PC-3 (cell line): ENCODE data around the gene FAM53B. TPM values are rescaled to one million over a fixed set of nuclear protein-coding genes. Genes with fewer than 3 reads are reported as not detected.

ENCODE experiments used
- ATAC-seq: fragments of 200-7000 bp; cut with Tn5 transposase; 2 replicates; pipeline ENCODE4 v1.9.1; 2020; ENCODE audit warnings: mild to moderate bottlenecking, moderate library complexity
- BruUV-seq: library from RNA; stranded (reverse); fragments of 400-500 nt; replicated peaks from 2 replicates; lab custom pipeline; 2021; lab: Mats Ljungman, UMichigan
- CTCF ChIA-PET: fragments of 300-600 bp; sonication (Branson Sonifier 250); formaldehyde crosslinking; loops from one replicate; lab custom pipeline; 2022; ENCODE audit warnings: antibody characterized with exemption; lab: Charles Lee
- POLR2A ChIA-PET: fragments of 300-600 bp; sonication (Branson Sonifier 250); formaldehyde crosslinking; loops from one replicate; lab custom pipeline; 2022; ENCODE audit warnings: antibody characterized with exemption; ENCODE audit not compliant: unreplicated experiment; lab: Charles Lee
- DNase-seq: peaks from one replicate; pipeline ENCODE4 v3.0.0-alpha.2; 2015
- H2AFZ ChIP-seq: fragments of 300-600 bp; sonication (generic); 2 replicates; pipeline ENCODE4 v1.6.0; 2016; ENCODE audit warnings: antibody characterized with exemption, low read length
- H3F3A ChIP-seq: fragments of 300-600 bp; sonication (generic); one replicate; pipeline ENCODE4 v1.6.0; 2017; ENCODE audit warnings: antibody characterized with exemption, low read length, control low read depth, mild to moderate bottlenecking; ENCODE audit not compliant: unreplicated experiment
- H3K27ac ChIP-seq: fragments of 300-600 bp; sonication (generic); 2 replicates; pipeline ENCODE4 v1.5.1; 2016; ENCODE audit warnings: mild to moderate bottlenecking, low read length
- H3K27me3 ChIP-seq: fragments of 300-600 bp; sonication (generic); 2 replicates; pipeline ENCODE4 v1.6.1; 2016; ENCODE audit warnings: low read length, mixed read lengths
- H3K36me3 ChIP-seq: fragments of 300-600 bp; sonication (generic); 2 replicates; pipeline ENCODE4 v1.6.1; 2016; ENCODE audit warnings: low read depth, mixed run types, low read length, mixed read lengths
- H3K4me1 ChIP-seq: fragments of 300-600 bp; sonication (generic); 2 replicates; pipeline ENCODE4 v1.5.1; 2016; ENCODE audit warnings: low read length; ENCODE audit not compliant: insufficient read depth
- H3K4me2 ChIP-seq: fragments of 300-600 bp; sonication (generic); 2 replicates; pipeline ENCODE4 v1.6.0; 2016; ENCODE audit warnings: low read length
- H3K4me3 ChIP-seq: fragments of 300-600 bp; sonication (generic); 2 replicates; pipeline ENCODE4 v1.5.1; 2016; ENCODE audit warnings: mild to moderate bottlenecking, low read length, mixed read lengths
- H3K79me2 ChIP-seq: fragments of 300-600 bp; sonication (generic); 2 replicates; pipeline ENCODE4 v1.6.1; 2017; ENCODE audit warnings: low read length, mixed read lengths
- H3K9ac ChIP-seq: fragments of 300-600 bp; sonication (generic); 2 replicates; pipeline ENCODE4 v1.6.0; 2016; ENCODE audit warnings: mild to moderate bottlenecking, low read length
- H3K9me2 ChIP-seq: fragments of 300-600 bp; sonication (generic); replicated peaks from 2 replicates; pipeline ENCODE4 v1.6.1; 2016; ENCODE audit warnings: mixed run types, low read length, mixed read lengths
- H3K9me3 ChIP-seq: fragments of 300-600 bp; sonication (generic); 2 replicates; pipeline ENCODE4 v1.6.1; 2016; ENCODE audit warnings: low read length, mixed read lengths
- H4K20me1 ChIP-seq: fragments of 300-600 bp; sonication (generic); 2 replicates; pipeline ENCODE4 v1.6.1; 2016; ENCODE audit warnings: low read length, mixed read lengths
- EZH2 ChIP-seq: fragments of 300-600 bp; sonication (generic); IDR thresholded peaks from one replicate; pipeline ENCODE4 v1.6.1; 2017; ENCODE audit warnings: antibody characterized with exemption, mild to moderate bottlenecking, low read length; ENCODE audit not compliant: unreplicated experiment
- EZH2phosphoT487 ChIP-seq: fragments of 300-600 bp; sonication (generic); IDR thresholded peaks from 2 replicates; pipeline ENCODE4 v1.6.1; 2018; ENCODE audit warnings: mild to moderate bottlenecking, antibody characterized with exemption, low read length, borderline replicate concordance
- intact Hi-C: fragments of 100-400 bp; cut with micrococcal nuclease; formaldehyde crosslinking; loops from 2 replicates; pipeline ENCODE4 v1.9.0; 2023
- total RNA-seq: library from RNA; depleted of rRNA; stranded (reverse); fragments of >200 nt; gene quantifications from 2 replicates; pipeline ENCODE4 v1.2.3, GENCODE V29; 2014
- TF ChIP-seq, protein P1 (sequence below): fragments of 300-600 bp; sonication (generic); conservative IDR thresholded peaks from 2 replicates; pipeline ENCODE4 v1.5.1; 2017; ENCODE audit warnings: antibody characterized with exemption, low read depth, mild to moderate bottlenecking, low read length

The FAM53B gene
- total RNA-seq, 1 experiment from 2014 or later: 19.4 TPM

DNA sequence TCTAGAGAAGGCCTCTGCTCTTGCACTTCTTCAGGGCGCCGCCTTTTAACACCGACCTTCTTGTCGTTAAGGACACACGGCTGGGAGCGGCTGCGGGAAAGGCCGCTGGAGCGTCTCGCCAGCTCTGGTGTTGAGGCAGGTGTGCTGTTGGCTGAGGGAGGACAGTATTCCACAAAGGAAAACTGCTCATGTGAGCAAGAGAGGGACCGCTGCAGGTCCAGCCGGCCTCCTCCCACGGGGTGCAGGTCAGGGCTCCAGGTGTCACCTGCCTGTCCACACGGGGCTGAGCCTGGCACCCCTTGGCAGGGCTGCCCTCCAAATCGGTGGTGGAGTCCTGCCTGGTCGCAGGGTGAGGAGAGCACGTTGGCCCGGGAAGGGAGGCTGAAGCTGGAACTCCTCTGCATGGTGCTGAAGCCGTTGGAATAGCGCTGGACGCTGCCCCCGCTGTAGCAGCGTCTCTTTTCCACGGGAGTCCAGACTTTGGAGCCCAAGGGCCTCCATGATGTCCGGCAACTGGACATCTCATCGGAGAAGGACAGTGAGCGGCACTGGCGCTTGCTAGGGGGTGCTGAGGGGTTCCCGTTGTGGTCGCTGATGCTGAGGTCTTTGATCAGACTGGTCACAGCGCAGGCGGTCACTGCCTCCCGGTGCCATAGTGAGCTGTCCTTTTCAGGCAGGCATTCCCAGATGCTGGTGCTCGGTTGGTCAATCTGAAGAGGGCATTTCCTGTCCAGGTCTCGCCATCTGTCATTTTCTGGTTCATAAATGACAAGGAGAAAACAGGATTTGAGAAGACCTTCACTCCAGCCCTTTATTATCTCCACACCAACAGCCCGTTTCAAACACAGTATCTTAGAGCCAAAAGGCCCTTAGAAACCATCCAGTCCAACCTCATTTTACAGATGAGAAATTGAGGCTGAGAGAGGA lies 62.3 kb downstream of the FAM53B start:
- intact Hi-C loops: no loop called here
- CTCF ChIA-PET: no interaction called here
- Histone ChIP-seq H3K9ac (no peak overlapping the region), H3K36me3 (no peaks in the 10 kb centered on the region), H3K4me2 (no peak overlapping the region), H3K27ac (no peak overlapping the region), H2AFZ (no peak overlapping the region), H4K20me1 (no peaks in the 10 kb centered on the region), H3K79me2 (no peaks in the 10 kb centered on the region), H3K27me3 (no peaks in the 10 kb centered on the region), H3K4me3 (no peak overlapping the region), H3K4me1 (no peaks in the 10 kb centered on the region), H3F3A (no peaks in the 10 kb centered on the region), H3K9me3 (no peaks in the 10 kb centered on the region), H3K9me2 (no peaks in the 10 kb centered on the region)
- POLR2A ChIA-PET: no interaction called here
- TF ChIP-seq, protein P1, sequence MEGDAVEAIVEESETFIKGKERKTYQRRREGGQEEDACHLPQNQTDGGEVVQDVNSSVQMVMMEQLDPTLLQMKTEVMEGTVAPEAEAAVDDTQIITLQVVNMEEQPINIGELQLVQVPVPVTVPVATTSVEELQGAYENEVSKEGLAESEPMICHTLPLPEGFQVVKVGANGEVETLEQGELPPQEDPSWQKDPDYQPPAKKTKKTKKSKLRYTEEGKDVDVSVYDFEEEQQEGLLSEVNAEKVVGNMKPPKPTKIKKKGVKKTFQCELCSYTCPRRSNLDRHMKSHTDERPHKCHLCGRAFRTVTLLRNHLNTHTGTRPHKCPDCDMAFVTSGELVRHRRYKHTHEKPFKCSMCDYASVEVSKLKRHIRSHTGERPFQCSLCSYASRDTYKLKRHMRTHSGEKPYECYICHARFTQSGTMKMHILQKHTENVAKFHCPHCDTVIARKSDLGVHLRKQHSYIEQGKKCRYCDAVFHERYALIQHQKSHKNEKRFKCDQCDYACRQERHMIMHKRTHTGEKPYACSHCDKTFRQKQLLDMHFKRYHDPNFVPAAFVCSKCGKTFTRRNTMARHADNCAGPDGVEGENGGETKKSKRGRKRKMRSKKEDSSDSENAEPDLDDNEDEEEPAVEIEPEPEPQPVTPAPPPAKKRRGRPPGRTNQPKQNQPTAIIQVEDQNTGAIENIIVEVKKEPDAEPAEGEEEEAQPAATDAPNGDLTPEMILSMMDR: no peak
- TF ChIP-seq EZH2: no peak
- no peak for TF ChIP-seq EZH2phosphoT487
- DNase-seq (no peak), ATAC-seq (no peak)
- no TSS peak for BruUV-seq

DNA sequence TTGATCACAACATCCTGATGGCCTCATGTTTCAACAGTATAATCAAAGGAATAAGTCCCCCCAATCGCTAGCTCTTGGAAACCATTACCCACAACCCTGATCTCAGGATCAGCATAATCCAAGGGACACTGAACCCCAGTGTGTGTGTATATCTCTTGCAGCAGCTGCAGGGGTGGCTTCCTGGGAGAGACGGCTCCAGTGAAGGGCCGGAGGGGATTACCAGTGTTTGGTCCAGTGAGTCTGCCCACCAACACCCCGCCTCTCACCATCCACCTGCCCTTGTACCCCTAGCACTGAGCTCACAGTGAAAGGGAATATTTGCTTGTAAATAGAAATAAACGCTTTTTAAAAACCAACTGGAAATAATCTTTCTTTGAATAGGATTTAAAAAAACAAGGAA lies 63.1 kb downstream of the FAM53B start:
- POLR2A ChIA-PET: no interaction called here

More for the DNA sequence above, 63.1 kb downstream of the FAM53B start:
- H3K27me3 ChIP-seq: no peaks in the 10 kb centered on the region
- H3K9me2 ChIP-seq: no peaks in the 10 kb centered on the region
- BruUV-seq: no TSS peak
- no peak for DNase-seq
- H3K4me2 ChIP-seq: no peak overlapping the region
- H3K4me3 ChIP-seq: no peak overlapping the region
- TF ChIP-seq EZH2phosphoT487 (no peak), EZH2 (no peak)
- TF ChIP-seq, protein P1: no peak
- H4K20me1 ChIP-seq: no peaks in the 10 kb centered on the region
- no peaks in the 10 kb centered on the region for H3K79me2 ChIP-seq
- H3K4me1 ChIP-seq: no peaks in the 10 kb centered on the region
- H3F3A ChIP-seq: no peaks in the 10 kb centered on the region
- intact Hi-C loops: no loop called here
- ATAC-seq: no peak
- no peak overlapping the region for H3K27ac ChIP-seq
- no peak overlapping the region for H3K9ac ChIP-seq
- no peaks in the 10 kb centered on the region for H3K9me3 ChIP-seq
- no peak overlapping the region for H2AFZ ChIP-seq
- H3K36me3 ChIP-seq: no peaks in the 10 kb centered on the region
- CTCF ChIA-PET: no interaction called here
